Transverse colon (tissue), 4 donors: Measurements from ENCODE around the gene LMBR1. TPM values are rescaled to one million over a fixed set of nuclear protein-coding genes. Genes with fewer than 3 reads are reported as not detected.
"Not testable (repeated sequence)": the region's sequence is repeated elsewhere in the genome, so short reads cannot be mapped to it uniquely, and the experiment has no call there.

ENCODE experiments used
- DNase-seq: peaks from one replicate; pipeline ENCODE4 v3.0.0-alpha.2; 2019
- H3K27ac ChIP-seq, 4 donors: fragments of 200-600 bp; sonication (generic); 2 replicates each; pipeline ENCODE4 v1.5.1; 2016 to 2018; ENCODE audit warnings: inconsistent platforms in 4 of 4
- H3K27me3 ChIP-seq: fragments of 200-600 bp; sonication (generic); 2 replicates; pipeline ENCODE4 v1.5.1; 2017; ENCODE audit warnings: inconsistent platforms
- H3K36me3 ChIP-seq, 4 donors: fragments of 200-600 bp; sonication (generic); 2 replicates each; pipeline ENCODE4 v1.5.1; 2017 to 2019; ENCODE audit warnings: inconsistent platforms in 4 of 4
- H3K4me1 ChIP-seq, 4 donors: fragments of 200-600 bp; sonication (generic); 2 replicates each; pipeline ENCODE4 v1.5.1; 2017 to 2020; ENCODE audit warnings: inconsistent platforms in 4 of 4
- H3K4me3 ChIP-seq, 4 donors: fragments of 200-600 bp; sonication (generic); 1 replicate in 1 of 4; 2 replicates in 3 of 4; pipeline versions ENCODE4 v1.5.1 to v1.6.1; 2017 to 2019; ENCODE audit warnings: inconsistent platforms in 4 of 4
- H3K9me3 ChIP-seq, 2 donors: fragments of 200-600 bp; sonication (generic); 2 replicates each; pipeline ENCODE4 v1.5.1; 2017 to 2019; ENCODE audit warnings: inconsistent platforms in 2 of 2
- EP300 ChIP-seq: sonication (generic); formaldehyde crosslinking; IDR thresholded peaks from one replicate; pipeline ENCODE4 v1.6.1; 2017; ENCODE audit warnings: antibody characterized with exemption, low read depth
- POLR2A ChIP-seq: fragments of 450-650 bp; IDR thresholded peaks from one replicate; pipeline ENCODE4 v1.6.1; 2016; ENCODE audit warnings: antibody characterized with exemption, mild to moderate bottlenecking, moderate library complexity
- POLR2AphosphoS5 ChIP-seq, 3 donors: sonication (generic); formaldehyde crosslinking; IDR thresholded peaks; one replicate each; pipeline ENCODE4 v1.6.1; 2016; ENCODE audit warnings: antibody characterized with exemption in 3 of 3
- WGBS, 2 donors: methylation state at CpG; one replicate each; pipeline ENCODE4 v1.1.5; 2018; ENCODE audit warnings: low coverage in 1 of 2; 5-methylcytosine and 5-hydroxymethylcytosine counted together
- in situ Hi-C, 4 donors: fragments of 200-750 bp; cut with MboI; loops; one replicate each; pipeline versions ENCODE4 v1.15.0 to v1.15.1; 2017; ENCODE audit warnings: low sequenced_read_pairs in 3 of 4, low pct_ligation_motif_present in 1 of 4, low pct_unique_long_range_greater_than_20kb in 1 of 4
- intact Hi-C: fragments of 100-400 bp; cut with DNase I; formaldehyde crosslinking; loops from one replicate; pipeline ENCODE4 v1.15.1; 2023; ENCODE audit warnings: low total_unique reads
- total RNA-seq, 4 donors: library from RNA; depleted of rRNA; stranded (reverse); fragments of >200 nt; gene quantifications; one replicate each; pipeline ENCODE4 v1.1.0, GENCODE V29; 2016
- TF ChIP-seq, protein P1 (sequence below), 5 experiments: fragments of 200-600 bp in 3 of 5; fragments of 450-650 bp in 2 of 5; sonication (generic) in 3 of 5; IDR thresholded peaks; 1 replicate in 2 of 5; 2 replicates in 3 of 5; pipeline ENCODE4 v1.5.1; 2016 to 2017; ENCODE audit warnings: antibody characterized with exemption in 5 of 5, inconsistent platforms in 3 of 5, mild to moderate bottlenecking in 2 of 5, moderate library complexity in 1 of 5

LMBR1 gene
- total RNA-seq, 4 donors from 2014 or later = 16.7 to 78.1 (median 67.4) TPM

DNA sequence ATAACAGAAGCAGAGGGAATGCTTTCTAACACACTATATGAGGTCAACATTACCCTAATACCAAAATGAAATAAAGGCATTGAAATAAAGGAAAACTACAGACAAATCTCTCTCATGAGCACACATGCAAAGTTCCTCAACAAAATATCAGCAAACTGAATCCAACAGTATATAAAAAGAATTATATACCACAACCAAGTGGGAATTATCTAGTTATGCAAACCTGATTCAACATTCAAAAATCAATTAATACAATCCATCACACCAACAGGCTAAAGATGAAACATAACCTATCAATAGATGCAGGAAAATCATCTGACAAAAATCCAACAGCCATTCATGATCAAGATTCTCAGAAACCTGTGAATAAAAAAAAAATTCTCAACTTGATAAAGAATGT lies 34.5 kb downstream of the LMBR1 start:
- DNase-seq = no peak
- H3K36me3 ChIP-seq = no peaks in the 10 kb centered on the region
- no peak overlapping the region for H3K27ac ChIP-seq
- H3K4me3 ChIP-seq = no peak overlapping the region
- in situ Hi-C loops = no loop called here
- no peaks in the 10 kb centered on the region for H3K4me1 ChIP-seq
- intact Hi-C loops = no loop called here
- TF ChIP-seq EP300 = no peak
- H3K9me3 ChIP-seq = peaks cover 0 to 22% of the 10 kb centered on the region in 2 donors
- no peaks in the 10 kb centered on the region for H3K27me3 ChIP-seq

DNA sequence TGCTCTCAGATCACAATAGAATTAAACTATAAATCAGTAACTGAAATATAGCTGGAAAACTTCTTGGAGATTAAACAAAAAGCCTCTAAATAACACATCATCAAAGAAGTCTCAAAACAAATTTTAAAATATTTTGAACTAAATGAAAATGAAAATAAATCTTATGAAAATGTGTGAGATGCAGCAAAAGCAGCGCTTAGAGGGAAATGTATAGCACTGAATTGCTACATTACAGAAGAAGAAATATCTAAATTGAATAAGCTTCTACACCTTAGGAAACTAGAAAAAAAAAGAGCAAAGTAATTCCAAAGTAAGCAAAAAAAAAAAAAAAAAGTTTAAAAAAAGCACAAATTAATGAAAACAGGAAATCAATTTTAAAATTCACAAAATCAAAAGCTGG lies 35.2 kb downstream of the LMBR1 start:
- intact Hi-C loops = no loop called here
- H3K36me3 ChIP-seq = no peaks in the 10 kb centered on the region
- TF ChIP-seq, protein P1, sequence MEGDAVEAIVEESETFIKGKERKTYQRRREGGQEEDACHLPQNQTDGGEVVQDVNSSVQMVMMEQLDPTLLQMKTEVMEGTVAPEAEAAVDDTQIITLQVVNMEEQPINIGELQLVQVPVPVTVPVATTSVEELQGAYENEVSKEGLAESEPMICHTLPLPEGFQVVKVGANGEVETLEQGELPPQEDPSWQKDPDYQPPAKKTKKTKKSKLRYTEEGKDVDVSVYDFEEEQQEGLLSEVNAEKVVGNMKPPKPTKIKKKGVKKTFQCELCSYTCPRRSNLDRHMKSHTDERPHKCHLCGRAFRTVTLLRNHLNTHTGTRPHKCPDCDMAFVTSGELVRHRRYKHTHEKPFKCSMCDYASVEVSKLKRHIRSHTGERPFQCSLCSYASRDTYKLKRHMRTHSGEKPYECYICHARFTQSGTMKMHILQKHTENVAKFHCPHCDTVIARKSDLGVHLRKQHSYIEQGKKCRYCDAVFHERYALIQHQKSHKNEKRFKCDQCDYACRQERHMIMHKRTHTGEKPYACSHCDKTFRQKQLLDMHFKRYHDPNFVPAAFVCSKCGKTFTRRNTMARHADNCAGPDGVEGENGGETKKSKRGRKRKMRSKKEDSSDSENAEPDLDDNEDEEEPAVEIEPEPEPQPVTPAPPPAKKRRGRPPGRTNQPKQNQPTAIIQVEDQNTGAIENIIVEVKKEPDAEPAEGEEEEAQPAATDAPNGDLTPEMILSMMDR (IDR thresholded peaks at IDR 0.05) = no peak
- TF ChIP-seq EP300 (no peak), POLR2AphosphoS5 (IDR thresholded peaks at IDR 0.05) (no peak), POLR2A (no peak)
- peaks cover 0 to 22% of the 10 kb centered on the region in 2 donors for H3K9me3 ChIP-seq
- no peak overlapping the region for H3K27ac ChIP-seq
- DNase-seq = no peak
- H3K4me1 ChIP-seq = no peaks in the 10 kb centered on the region
- H3K27me3 ChIP-seq = no peaks in the 10 kb centered on the region
- no peak overlapping the region for H3K4me3 ChIP-seq
- in situ Hi-C loops = no loop called here
- WGBS, 2 donors = 98 to 100% methylated on average over 1 of the region's 1 CpG

GRCh38 chr7:156854654-156855053 lies 38.3 kb downstream of the LMBR1 start:
- Histone ChIP-seq H3K4me1 (no peaks in the 10 kb centered on the region), H3K36me3 (no peaks in the 10 kb centered on the region), H3K4me3 (no peak overlapping the region), H3K9me3 (peaks cover 0 to 13% of the 10 kb centered on the region in 2 donors), H3K27ac (no peak overlapping the region), H3K27me3 (no peaks in the 10 kb centered on the region)
- 95 to 100% methylated on average over 4 to 5 of the region's 5 CpGs for WGBS, 2 donors
- in situ Hi-C loops (no loop called here), intact Hi-C loops (no loop called here)
- no peak for DNase-seq
- TF ChIP-seq, protein P1 (IDR thresholded peaks at IDR 0.05) = no peak
- TF ChIP-seq POLR2A (no peak), POLR2AphosphoS5 (IDR thresholded peaks at IDR 0.05) (no peak), EP300 (no peak)

- no peak overlapping the region for H3K4me3 ChIP-seq
- DNase-seq = no peak
- no peaks in the 10 kb centered on the region for H3K27me3 ChIP-seq
- 100% methylated on average over 3 of the region's 3 CpGs for WGBS, 2 donors
- TF ChIP-seq POLR2A = no peak
- no peak for TF ChIP-seq EP300
- no peaks in the 10 kb centered on the region for H3K36me3 ChIP-seq
- intact Hi-C loops = no loop called here
- H3K4me1 ChIP-seq = no peaks in the 10 kb centered on the region
- in situ Hi-C loops = no loop called here
- H3K9me3 ChIP-seq = no peaks in the 10 kb centered on the region
- H3K27ac ChIP-seq = no peak overlapping the region
Measured at GRCh38 chr7:156848979-156849378, 44.0 kb downstream of the LMBR1 start.

- DNase-seq = no peak
- 80 to 89% methylated on average over 4 to 5 of the region's 5 CpGs for WGBS, 2 donors
- no peak overlapping the region for H3K27ac ChIP-seq
- TF ChIP-seq EP300 (no peak), POLR2A (no peak), POLR2AphosphoS5 (IDR thresholded peaks at IDR 0.05) (no peak)
- TF ChIP-seq, protein P1 (IDR thresholded peaks at IDR 0.05) = no peak
- intact Hi-C loops = no loop called here
- H3K4me3 ChIP-seq = no peak overlapping the region
- in situ Hi-C loops = no loop called here
- no peaks in the 10 kb centered on the region for H3K27me3 ChIP-seq
- no peaks in the 10 kb centered on the region for H3K36me3 ChIP-seq
- H3K9me3 ChIP-seq = no peaks in the 10 kb centered on the region
- no peaks in the 10 kb centered on the region for H3K4me1 ChIP-seq
Measured at GRCh38 chr7:156845379-156846101, 47.4 kb downstream of the LMBR1 start.

DNA sequence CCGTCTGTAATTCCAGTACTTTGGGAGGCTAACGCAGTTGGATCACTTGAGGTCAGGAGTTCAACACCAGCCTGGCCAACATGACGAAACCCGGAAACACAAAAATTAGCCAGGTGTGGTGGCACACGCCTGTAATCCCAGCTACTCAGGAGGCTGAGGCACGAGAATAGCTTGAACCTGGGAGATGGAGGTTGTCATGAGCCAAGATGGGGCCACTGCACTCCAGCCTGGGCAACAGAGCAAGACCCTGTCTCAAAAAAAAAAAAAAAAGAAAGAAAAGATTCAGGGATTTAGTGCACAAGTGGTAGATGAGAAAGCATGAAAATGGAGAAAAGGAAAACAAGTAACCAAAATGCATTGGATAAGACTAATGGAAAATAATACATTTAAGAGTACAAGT lies 49.4 kb downstream of the LMBR1 start:
- 90 to 91% methylated on average over 4 to 6 of the region's 6 CpGs for WGBS, 2 donors
- H3K27me3 ChIP-seq, H3K36me3 ChIP-seq, DNase-seq, H3K4me1 ChIP-seq, H3K9me3 ChIP-seq, in situ Hi-C loops, intact Hi-C loops, H3K27ac ChIP-seq, H3K4me3 ChIP-seq: not testable (repeated sequence)
